Stimulated activated CD4-positive, alpha-beta T cell treated with anti-CD3 and anti-CD28 coated beads, Interleukin-1b, Interleukin-23, amount 100 ng/mL, for 1 hour (primary cell): ENCODE measurements around the gene UTF1.

Source experiments
- DNase-seq, 2 donors: peaks; one replicate each; pipeline ENCODE4 v3.0.0-alpha.2; 2020; ENCODE audit warnings: low read depth in 2 of 2

UTF1 gene, protein sequence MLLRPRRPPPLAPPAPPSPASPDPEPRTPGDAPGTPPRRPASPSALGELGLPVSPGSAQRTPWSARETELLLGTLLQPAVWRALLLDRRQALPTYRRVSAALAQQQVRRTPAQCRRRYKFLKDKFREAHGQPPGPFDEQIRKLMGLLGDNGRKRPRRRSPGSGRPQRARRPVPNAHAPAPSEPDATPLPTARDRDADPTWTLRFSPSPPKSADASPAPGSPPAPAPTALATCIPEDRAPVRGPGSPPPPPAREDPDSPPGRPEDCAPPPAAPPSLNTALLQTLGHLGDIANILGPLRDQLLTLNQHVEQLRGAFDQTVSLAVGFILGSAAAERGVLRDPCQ

DNA sequence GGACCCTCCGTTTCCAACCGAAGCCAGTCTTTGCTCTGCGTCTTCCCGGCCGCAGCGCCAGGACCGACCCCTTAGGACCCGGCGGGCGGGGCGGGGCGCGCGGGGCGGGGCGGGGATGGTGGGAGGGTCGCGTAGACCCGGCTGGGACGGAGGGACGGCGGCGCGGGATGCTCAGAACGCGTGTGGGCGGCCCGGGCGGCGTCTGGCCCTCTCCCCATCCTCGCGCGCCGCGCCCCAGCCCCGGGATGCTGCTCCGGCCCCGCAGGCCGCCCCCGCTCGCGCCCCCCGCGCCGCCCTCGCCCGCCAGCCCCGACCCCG, at the start of gene UTF1:
UTF1 (plus strand) TSS at position 174 of the 318 bp plus-strand sequence; CDS start at position 246, 72 bp downstream.
- DNase-seq: no peak

DNA sequence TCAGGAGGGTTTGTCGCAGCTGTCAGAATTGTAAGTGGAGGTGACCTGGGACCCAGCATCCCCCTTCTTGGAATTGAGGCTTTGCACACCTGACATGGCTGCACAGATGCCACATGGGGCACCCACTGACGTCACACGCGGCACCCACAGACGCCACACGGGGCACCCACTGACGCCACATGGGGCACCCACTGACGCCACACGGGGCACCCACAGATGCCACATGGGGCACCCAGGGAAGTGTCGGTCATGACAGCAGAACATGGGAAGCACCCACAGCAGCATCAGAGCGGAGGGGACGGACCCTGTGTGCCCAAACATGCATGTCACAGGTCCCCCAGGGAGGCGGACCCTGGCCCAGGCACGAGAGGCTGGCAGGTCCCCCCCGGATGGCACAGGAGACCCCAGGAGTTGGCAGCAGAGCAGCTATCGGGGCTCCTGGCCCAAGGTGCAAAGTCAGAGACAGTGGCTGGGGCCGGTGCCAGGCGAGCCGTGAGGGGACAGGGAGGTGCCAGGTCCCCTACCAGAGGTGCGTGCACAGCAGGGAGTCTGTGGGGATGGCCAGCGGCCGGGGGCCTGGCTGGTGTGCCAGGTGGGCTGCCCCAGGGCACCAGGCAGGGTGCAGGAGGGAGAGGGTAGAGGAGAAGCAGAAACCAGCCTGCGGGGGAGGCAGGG, 48.9 kb upstream of the UTF1 start:
- DNase-seq: no peak

DNA sequence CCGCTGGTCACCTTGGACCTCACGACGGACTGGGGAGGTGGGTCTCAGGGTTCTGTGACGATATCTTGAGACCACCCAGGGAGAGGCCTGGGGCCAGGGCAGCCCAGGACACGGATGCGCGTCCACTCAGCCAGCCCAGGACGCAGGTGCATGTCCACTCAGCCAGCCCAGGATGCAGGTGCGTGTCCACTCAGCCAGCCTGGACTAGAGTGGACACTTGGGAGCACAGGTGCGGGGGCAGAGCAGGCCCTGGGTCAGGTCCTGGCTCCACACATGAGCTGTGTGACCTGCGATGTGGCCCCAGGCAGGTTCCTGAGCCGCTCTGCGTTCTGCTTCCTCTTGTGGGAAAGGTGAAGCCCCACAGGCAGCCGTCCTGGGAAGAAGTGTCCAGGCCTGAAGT, 47.8 kb upstream of the UTF1 start:
- DNase-seq: no peak

DNA sequence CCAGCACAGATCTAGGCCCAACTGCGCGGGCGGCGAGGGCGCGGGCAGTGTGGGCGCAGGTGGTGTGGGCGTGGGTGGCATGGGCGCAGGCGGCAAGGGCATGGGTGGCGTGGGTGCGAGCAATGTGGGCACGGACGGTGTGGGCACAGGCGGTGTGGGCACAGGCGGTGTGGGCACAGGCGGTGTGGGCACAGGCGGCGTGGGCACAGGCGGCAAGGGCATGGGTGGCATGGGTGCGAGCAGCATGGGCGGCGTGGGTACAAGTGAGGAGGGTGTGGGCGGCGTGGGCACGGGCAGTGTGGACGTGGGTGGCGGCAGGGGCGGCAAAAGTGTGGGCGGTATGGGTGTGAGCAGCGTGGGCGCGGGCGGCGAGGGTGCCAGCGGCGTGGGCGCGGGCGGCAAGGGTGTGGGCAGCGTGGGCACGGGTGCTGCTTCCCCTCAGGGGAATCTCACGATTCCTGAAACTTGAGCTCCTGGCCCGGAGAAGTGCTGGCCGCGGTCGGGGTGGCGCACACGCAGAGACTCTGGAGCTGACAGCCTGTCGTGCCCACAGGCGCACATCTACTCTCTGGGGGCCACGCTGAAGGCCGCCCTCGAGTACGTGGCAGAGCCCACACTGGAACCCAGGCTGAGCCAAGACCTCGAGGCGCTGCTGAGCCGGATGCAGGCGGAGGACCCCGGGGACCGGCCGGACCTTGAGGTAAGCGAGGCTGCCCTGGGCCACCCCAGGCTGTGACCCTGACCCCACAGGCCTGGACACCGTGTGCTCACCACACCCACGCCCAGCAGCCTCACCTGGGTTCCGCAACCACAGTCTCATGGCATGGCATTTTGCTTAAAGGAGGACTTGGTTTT, 47.0 kb upstream of the UTF1 start:
- DNase-seq: no peak

DNA sequence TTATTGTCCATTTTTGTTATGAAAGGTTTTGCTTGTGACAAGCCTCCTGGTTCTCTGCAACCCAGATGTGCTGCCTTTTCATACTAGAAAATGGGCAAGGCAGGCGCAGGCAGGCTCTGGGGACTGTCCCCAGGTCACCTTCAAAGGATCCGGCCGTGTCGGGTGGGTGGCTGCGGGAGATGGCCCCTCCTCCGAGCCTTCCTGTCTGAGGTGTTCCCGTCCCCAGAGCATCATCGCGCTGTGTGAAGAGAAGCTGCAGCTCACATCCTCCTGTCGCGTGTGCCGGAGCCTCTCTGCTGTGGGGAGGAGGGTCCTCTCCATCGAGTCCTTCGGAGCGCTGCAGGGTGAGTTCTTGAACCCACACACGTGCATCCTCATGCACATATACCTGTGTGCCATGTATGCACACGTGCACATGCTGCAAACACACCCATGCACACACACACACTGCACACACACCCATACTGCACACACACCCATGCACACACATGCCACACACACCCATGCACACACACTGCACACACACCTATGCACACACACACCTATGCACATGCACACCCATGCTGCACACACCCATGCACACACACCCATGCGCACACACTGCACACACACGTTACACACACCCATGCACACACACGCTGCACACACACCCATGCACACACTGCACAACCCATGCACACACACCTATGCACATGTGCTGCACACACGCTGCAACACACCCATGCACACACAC, 46.2 kb upstream of the UTF1 start:
- DNase-seq: no peak

DNA sequence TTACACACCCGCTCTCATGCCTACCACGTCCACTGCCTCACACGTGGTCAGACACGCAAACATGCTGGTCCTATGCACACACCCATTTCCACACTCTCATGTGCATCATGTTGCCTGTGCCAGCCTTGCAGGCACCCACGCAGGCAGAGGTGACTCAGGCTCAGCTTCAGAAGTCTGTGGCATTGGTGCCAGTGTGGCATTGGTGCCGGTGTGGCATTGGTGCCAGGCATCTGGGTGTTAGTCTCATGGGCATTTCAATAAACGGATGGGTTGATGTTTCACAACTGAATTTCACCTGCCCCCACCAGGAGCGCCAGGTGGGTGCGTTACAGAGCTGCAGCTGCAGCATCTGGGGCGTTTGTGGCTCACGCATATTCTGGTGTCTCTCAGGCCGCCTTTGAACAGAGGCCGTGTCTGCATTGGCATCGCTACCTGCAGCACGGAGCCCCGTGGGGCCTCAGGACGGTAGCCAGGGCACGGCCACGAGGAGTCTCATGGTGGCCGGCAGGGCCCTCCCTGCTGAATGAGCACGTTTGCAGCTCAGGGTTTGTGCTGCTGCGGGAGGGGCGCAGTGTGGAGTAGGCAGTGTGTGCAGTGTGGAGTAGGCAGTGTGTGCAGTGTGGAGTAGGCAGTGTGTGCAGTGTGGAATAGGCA, 45.3 kb upstream of the UTF1 start:
- no peak for DNase-seq

DNA sequence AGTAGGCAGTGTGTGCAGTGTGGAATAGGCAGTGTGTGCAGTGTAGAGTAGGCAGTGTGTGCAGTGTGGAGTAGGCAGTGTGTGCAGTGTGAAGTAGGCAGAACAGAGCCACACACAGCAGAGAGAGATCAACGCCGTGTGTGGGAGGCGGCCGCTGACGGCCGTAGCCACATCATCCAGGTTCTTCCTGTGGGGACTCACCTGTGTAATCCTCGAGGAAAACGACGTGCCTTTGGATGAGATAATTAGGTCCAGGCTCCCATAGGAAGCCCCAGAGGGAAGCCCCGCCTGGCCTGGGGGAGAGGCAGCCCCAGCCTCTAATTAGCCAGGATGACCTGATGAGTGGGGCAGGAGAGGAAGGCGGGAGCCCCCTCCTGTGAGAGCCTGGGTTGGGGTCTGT, 44.6 kb upstream of the UTF1 start:
- no peak for DNase-seq

DNA sequence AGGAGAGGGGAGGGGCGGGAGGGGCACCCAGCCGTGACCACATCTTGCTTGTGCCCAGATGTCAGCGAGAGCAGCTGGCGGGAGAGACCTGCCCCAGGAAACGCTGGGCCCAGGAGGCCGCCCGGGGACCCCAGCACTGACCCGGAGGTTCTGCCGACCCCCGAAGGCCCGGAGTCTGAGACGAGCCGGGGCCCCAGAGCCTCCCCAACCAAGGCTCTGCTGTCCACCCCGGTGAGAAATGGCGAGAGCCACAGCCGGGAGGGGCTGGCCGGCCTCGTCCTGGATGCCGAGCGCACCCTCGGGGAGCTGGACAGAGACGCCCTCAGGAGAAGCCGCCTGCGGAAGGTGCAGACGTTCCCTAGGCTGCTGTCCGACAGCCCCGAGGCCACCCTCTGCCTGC, 44.1 kb upstream of the UTF1 start:
- no peak for DNase-seq

DNA sequence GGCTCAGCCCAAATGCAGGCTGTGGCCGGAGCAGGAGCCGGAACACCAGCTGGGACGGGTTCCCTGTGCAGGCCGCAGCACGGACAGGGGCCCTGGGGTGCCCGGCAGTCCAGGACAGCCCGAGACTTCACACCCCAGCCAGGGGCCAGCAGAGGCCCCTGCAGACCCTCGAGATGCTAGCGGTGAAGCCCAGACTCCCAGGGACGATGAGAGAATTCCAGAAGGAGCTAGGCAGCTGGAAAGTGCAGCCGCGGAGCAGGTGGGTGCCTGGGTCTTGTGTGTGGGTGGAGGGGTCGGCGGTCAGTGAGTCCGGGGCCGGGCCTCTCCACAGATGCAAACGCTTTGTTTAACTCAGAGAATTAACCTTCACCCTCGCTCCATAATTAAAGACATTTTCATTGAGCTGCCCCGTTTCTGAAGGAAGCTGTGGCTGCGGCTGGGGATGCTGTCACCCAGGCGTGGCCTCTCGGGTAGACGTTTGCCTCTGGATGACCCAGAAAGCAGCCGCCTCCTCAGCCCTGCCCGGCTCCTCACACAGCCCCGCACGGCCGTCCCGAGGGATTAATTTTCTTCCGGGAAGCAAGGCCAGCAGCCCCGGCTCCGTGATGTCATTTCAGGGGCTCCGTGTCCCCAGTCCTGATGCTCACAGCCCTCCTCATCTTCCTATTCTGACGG, 43.5 kb upstream of the UTF1 start:
- no peak for DNase-seq

DNA sequence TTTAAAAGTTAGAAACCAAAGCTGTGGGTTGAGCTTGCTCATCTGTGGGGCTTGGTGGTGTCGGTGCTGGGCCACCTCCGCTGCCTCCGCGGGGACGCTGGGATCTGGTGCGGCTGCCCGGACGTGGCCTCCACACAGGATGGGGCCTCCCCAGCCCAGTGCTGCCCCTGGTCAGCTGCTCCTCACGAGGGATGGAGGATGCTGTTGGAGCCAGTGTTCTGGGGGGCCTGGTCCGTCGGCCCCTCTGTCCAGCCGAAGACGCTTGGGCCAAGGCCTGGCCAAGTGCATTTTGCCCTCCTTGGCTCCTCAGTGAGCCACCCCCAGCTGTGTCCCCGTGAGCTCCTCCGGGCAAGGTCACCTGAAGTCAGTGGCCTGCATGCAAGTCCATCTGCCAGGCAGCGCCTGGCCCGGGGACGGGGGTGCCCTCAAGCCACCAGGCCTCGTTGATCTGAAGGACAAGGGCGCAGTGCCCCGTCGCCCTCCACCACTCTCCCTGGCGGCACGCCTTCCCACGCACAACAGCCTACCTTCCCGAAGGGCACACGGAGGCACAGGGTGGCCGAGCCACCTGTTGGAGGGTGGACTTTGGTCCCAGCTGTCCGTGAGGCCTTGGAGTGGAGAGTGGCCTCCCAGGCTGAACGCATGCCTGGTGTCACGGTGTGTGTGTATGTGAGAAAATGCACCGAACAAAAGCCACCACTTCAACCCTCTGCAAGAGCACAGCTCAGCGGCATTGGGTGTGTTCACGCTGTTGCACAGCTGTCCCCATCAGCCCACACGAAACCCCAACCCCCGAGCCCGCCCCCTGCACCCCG, 42.7 kb upstream of the UTF1 start:
- no peak for DNase-seq

DNA sequence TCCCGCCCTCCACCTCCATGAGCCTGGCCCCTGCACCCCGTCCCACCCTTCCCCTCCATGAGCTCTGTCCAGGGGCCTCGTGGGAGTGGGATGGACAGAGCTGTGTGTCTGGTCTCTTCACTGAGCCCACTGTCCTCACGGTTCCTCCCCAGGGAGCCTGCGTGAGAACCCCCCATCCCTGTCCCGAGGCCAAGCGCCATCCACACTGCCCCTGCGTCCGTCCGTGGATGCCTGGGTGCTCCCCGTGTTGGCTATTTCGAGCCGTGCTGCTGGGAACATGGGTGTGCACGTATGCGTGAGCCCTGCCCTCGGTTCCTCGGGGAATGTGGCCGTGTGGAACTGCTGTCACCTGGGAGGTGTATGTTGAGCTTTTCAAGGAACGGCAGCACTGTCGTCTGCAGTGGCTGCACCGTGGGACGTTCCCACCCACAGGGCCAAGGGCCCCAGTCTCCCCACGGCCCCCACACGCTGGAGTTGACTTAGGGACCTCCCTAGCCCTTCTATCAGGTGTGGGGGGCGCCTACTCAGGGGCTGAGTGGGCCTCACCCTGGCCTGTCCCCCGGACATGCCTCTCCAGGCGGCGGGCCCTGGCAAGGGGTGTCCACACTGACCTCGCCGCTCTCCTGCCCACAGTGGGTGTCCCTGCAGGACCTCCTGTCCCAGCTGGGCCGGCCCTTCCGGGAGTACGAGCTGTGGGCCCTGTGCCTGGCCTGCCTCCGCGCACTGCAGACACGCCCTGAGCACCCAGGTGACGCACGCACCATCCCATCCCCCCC, 41.9 kb upstream of the UTF1 start:
- DNase-seq: no peak

DNA sequence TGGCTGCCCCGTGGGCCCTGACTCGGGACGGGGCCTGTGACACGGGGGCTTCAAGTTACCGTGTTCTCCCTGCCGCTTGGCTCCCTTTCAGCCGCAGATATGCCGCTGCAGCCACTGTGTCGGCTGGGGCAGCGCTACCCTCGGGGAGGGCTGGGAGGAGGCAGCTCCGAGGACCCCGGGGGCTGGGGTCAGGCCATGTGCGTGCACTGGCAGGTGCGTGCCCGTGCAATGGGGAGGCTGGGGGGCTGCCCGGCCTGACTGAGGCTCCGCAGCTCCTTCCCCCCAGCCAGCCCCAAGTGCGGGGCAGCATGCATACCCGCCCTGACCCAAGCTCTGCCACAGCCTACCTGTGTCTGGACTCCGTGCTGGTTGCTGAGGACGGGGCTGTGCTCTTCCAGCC, 40.8 kb upstream of the UTF1 start:
- DNase-seq: no peak

DNA sequence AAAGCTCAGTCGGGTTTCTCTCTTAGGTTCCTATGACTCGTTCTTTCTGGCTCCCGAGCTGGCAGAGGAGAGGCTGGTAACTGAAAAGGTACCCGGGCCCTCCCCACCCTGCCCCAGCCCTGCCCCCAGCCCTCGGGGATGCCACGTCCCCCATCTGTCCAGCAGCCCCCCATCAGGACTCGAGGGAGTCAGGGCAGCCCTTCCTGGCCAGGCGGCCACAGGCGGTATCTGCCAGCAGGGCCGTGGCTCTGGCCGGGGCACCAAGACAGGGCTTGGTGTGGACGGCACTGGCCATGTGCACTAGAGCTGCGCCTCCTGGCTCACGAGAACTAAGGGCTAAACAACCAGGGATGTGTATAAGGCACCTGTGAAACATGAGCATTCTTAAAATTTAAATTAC, 40.3 kb upstream of the UTF1 start:
- DNase-seq: no peak

DNA sequence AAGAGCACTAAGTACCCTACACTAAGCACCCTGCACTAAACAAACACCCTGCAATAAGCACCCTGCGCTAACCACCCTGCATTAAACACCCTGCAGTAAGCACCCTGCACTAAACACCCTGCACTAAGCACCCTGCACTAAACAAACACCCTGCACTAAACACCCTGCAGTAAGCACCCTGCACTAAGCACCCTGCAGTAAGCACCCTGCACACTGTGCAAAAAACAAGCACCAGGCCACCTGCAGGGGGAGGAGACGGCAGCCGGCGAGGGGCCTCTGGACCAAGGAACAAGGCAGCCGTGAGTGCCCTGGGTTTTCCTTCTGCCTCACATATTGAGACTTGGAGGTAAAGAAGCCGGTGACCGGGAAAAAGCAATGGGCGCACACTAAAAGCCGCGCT, 39.8 kb upstream of the UTF1 start:
- no peak for DNase-seq

DNA sequence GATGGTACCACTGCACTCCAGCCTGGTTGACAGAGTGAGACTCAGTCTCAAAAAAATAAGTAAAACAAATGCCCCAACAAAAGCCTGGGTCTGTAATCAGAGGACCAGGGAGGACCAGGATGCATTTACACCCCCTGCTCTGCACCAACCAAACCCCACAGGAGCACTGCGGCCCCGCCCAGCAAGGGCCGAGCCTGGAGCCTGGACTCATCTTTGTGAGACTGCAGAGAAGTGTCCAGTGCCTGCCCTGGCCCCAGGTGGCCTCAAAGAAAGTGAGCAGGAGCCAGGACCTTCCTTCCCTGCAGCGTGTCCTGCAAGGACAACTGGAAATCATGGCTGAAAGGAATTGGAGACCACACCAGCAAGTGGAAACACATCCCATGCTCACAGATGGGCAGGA, 38.4 kb upstream of the UTF1 start:
- DNase-seq: no peak

DNA sequence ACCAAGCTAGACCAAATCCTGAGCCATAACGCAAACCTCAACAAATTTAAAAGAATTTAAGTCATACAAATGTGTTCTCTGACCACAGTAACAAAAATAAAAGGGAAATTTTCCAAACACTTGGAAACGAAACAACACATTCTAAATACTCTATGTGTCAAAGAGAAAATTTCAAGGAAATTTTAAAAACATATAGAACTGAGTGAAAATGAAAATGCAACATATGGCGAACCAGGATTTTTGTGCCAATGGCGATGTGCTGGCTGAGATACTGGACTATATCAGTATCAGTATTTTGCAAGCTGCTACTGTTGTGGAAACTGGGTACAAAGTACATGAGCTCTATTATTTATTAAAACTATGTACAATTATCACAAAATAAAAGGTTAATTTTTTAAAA, 35.9 kb upstream of the UTF1 start:
- no peak for DNase-seq

DNA sequence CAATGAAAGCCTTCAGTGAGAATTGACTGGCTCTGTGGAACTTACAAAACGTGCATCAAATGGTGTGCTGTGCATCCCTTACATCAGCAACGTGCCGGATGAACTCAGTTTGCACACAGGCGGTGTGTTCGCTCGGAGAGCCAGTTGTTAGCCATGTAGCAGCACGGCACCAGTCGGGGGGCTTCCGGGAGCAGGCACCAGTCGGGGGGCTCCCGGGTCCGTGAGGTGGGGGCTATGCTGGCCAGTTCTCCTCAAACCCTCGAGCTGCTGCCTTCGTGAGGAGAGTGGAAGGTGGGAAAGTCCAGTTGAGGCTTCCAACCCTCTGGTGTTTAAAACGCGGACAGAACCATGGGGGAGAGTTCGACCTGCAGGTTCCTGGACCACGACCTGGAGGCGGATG, 34.9 kb upstream of the UTF1 start:
- DNase-seq: no peak

DNA sequence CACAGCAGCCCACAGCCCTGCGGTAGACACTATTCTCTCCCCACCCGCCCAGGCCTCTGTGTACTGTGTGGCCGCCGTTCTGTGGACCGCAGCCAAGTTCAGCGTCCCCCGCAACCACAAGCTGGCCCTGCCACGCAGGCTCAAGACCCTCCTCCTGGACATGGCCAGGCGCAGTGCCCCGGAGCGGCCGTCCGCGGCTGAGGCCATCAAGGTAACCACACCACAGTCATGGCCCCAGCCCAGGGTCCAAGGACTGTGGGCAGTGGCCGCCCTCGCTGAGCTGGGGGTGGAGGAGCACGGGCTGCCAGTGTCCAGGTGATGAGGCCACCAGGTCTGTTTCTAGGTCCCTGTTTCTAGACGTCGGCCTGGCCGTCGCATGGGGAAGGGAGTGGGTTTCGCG, 34.4 kb upstream of the UTF1 start:
- no peak for DNase-seq

DNA sequence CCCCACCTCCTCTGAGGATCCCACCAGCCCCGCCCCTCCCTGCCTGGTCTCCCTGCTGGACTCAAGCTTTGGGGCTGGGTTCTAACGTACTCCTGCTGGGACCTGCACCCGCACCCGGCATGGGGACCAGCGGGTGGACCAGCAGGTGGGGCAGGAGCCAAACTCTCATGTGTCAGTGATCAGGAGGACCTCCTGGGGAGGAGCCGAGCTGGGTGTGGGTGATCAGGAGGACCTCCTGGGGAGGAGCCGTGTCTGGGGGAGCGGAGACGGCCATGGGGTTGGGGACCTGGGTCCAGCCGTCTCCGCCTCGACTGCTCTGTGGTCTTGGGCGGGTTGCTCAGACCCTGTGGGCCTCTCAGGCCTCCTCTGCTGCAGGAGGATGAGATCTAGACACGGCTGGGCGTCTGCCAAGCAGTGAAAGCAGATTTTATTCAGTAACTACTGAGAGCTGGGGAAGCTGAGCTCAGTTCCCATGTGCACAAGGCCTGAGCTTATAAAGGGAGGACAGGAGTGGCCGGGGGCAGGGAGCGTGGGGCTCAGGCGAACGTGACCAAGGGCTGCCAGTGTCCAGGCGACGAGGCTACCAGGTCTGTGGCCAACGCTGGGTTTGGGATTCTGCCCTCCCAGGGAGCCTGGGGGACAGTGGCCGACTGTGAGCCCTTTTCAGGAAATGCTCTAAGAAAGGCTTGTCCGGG, 33.6 kb upstream of the UTF1 start:
- DNase-seq: no peak
